NCI-H526 (cell line): Measurements from ENCODE around the gene TNPO3.
"Not testable (repeated sequence)": the region's sequence is repeated elsewhere in the genome, so short reads cannot be mapped to it uniquely, and the experiment has no call there.

ENCODE experiments used
- DNase-seq, 2 experiments: peaks; one replicate each; lab custom pipeline; 2025; lab: John Stamatoyannopoulos, UW

TNPO3 gene

DNA sequence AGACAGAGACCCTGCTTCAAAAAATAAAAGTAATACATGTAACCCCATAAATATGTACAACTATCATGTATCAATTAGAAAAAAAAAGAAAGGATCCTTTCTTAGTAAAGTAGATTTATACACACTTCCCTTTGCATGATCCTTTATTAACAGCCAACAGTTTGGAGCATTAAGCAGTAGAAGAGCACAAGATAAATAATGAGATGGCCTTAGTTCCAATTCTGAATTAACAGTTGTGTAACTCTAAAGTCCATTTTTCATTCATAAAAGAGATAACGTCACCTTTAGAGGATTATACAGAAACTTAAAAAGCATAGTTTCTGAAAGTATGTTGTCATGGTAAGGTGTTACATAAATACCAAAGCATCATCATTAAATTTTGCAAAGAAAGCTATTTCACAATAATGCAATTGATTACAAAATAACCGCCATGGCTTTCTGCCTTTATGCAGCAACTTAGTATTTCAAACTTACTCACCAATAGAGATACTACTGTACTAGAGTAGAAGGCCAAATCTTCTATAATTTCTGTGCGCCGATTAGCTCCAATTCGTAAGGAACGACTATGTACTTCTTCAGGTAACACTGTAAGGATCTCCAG lies 40.3 kb downstream of the TNPO3 start:
- no peak for DNase-seq

DNA sequence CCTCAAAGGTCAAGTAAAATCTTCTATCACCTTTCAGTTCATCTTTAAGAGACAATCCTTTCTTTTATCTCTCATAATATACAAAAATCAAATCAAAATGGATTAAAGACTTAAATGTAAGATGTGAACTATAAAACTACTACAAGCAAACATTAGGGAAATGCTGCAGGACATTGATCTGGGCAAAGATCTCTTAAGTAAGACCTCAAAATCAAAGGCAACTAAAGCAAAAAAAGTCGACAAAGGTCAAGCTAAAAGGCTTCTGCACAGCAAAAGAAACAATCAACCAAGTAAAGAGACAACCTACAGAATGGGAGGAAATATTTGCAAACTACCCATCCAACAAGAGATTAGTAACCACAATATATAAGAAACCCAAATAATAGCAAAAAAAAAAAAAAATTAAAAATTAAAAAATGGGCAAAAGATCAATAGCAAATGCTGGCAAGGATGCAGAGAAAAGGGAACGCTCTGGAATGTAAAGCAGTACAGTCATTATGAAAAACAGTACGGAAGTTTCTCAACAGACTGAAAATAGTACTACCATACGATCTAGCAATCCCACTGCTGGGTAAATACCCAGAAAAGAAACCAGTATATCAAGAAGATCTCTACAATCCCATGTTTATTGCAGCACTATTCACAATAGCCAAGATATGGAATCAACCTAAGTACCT lies 41.7 kb downstream of the TNPO3 start:
- no peak for DNase-seq

DNA sequence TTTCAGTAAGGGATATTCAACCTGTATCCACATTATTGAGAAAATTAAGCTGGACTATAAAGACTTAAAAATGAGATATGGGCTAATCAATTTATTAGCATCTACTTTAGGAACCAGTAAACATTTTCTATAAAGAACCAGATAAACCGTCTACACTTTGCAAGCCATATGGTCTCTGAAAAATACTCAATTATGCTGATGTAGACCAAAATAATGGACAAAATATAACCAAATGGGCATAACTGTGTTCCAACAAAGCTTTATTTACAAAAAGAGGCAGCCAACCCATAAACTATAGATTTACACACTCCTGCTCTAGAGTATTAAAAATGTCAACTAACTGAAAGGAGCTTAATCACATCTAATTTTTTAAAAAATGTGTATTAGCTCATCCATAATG lies 42.3 kb downstream of the TNPO3 start:
- DNase-seq: no peak

DNA sequence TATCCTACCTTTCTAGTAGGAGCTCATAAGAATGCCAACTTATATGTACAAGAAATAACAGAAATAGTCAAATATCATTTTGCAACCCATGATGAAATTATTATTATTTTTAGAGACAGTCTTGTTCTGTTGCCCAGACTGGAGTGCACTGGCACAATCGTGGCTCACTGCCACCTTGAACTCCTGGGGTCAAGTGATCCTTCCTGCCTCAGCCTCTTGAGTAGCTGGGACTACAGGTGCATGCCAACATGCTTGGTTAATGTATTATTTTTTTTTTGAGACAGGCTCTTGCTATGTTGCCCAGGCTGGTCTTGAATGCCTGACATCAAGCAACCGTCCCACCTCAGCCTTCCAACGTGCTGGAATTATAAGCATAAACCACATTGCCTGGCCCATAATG lies 44.8 kb downstream of the TNPO3 start:
- no peak for DNase-seq

DNA sequence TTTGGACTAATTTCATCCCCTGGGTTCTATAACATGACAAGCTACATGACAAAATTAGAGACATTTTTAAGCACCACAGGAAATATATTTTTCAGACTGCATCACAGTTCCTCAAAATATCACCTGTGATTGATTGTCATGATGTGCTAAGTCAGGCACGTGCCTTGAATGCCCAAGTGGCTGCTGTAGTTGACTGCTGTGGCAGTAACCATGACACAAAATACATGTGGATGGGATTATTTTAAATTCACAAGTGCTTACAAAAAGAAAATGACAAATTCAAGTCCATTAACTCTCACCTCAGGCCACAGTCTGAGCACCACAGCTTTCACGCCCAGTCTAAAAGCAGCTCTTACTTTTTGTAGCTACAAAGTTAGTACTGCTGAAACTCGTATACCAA lies 45.5 kb downstream of the TNPO3 start:
- no peak for DNase-seq

DNA sequence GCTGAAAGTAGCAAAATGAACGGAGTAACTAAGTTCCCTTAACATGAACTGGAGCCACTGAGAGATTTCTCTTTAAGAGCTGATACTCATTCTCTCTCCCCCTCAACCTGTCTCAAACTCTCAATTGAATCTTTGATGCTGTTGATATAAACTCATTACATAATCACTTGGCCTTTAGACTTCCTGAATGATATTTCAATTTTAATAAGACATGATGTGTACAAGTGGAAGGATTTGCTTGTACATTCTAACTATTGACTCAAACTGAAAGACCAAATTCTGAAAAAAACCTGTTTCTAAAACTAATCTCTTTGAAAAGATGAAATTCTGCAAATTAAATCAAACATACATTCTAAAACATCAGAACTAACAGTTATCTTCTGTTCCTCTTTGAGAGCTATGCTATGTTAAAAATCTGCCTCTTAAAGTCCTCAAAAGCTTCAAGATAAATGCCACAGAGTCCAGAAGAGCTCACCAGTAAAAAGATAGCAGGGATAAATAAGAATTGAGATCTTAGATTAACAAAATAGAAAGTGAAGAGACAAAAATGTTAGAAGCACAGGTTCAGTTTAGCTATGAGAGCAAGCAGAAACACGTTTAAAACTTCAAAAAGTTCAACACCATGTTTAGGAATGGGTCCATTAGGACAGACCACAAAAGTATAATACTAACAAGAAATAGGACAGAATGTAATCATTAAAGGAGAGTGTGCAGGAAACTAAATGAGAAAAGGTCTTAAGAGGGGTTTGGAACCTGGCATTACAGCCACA lies 46.1 kb downstream of the TNPO3 start:
- DNase-seq: no peak

DNA sequence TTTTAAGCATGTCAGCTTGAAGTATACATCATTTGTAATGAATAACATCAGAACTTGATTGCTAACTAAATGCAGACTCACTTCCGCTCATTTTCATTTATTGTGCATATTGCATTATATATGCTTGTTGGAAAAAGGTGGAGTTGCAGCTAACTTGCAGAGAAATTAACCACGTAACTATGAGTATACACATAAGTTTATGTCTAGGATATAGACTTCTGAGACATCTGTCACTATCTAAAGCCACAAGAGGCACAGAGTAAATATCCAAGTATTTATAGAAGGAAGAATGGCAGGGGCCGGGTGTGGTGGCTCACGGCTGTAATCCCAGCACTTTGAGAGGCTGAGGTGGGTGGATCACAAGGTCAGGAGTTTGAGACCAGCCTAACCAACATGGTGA lies 47.3 kb downstream of the TNPO3 start:
- DNase-seq: no peak

DNA sequence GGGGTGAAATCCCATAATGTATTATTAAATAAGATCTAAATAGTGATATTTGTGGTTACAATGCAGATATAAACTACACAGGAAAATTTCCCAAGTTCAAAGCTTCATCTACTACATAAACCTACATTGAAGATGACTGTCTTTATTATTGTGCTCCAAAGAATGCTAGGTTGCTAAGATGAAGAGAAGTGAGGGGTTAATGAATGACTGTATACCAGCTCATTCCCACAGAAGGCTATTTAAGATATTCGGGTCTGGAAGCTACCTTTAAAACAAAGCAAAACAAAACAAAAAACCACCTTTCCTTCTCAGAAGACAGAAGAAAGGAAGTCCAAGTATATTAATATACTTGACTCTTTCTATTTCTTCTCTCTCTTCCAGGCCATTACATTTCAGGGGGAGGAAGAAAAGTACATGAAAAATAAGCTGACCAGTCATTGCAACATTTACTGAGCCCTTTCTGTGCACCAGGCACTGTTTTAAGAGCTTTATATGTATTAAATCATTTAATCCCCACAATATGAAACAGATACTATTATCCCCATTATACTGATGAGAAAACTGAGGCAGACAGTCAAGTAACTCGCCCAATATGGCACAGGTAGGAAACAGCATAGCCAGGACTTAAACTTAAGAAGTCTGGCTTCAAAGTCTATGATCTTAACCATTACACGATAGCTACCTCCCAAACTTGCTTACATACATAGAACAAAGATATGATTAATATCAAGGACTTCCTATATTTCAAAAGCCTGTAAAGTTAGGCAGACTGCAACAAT lies 48.1 kb downstream of the TNPO3 start:
- no peak for DNase-seq

DNA sequence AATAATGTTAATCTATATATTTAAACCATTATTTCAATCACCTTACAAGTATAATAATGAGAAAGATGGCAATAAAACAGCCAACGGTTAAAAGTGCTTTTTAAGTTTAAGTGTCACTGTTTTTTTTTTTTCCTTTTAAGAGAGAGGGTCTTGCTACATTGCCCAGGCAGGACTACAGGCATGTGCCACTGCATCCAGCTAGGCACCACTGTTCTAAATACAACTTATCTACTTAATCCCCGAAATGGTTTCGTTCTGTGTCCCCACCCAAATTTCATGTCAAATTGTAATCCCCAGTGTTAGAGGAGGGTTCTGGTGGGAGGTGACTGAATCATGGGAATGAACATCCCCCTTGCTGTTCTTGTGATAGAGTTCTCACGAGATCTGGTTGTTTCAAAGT lies 49.7 kb downstream of the TNPO3 start:
- no peak for DNase-seq

DNA sequence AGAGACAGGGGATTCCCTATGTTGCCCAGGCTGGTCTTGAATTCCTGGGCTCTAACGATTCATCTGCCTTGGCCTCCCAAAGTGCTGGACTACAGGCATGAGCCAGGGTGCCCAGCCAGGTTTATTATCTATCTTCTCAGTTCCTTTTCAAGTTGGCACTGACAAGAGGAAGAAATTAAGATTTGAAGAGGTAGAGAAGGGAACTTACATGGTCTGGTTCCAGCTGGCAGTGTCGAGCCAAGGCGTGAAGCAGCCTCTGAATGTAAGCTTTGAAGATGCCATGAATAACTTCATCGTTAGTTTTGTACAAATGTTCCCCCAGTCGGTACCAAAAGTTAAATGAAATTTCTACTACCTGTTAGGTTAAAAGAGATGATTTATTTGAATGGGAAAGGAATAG lies 57.7 kb downstream of the TNPO3 start:
- DNase-seq: no peak

DNA sequence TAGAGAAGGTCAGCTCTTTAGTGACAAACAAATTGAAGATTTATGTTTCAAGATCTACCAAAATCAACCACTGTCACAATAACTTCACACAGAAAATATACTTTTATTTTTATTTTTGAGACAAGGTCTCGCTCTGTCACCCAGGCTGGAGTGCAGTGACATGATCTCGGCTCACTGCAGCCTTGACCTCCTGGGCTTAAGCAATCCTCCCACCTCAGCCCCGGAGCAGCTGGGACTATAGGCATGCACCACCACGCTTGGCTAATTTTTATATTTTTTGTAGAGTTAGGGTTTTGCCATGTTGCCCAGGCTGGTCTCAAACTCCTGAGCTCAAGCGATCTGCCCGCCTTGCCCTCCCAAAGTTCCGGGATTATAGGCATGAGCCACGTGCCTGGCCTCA lies 60.4 kb downstream of the TNPO3 start:
- DNase-seq: not testable (repeated sequence)

DNA sequence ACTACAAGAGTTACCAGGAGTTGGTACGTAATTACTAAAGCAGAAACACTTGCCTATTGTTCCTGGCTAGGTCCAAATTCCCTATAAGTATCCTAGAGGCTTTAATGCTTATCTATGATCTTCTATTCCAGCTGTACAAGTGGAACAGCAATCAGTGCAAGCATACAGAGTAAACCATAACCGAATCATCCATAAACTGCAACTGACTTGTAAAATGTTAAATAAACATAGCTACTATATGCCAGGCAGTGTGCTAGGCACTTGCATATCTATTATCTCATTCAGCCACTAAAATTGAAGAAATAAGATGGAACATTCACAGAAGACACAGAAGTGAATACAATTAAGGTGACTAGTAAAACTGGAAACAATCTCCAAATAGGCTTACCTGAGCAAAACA lies 61.5 kb downstream of the TNPO3 start:
- no peak for DNase-seq

DNA sequence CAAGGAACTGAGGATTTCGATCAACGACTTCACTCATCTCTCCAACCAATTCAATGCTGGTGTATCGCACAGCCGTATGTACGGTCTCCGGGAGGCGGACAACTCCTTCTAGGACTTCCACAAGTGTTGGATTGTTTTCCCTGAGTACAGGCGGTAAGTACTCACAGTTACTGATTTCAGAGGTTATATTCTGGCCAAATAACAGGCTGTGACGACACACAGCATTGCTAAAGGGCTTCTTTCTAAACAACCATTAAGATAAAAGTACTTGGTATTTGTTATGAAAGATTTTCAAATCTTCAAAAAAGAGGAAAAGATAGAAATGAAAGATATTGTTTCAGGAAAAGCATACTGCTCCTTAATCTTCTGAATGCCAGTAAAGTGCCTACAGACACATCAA lies 65.0 kb downstream of the TNPO3 start:
- no peak for DNase-seq

DNA sequence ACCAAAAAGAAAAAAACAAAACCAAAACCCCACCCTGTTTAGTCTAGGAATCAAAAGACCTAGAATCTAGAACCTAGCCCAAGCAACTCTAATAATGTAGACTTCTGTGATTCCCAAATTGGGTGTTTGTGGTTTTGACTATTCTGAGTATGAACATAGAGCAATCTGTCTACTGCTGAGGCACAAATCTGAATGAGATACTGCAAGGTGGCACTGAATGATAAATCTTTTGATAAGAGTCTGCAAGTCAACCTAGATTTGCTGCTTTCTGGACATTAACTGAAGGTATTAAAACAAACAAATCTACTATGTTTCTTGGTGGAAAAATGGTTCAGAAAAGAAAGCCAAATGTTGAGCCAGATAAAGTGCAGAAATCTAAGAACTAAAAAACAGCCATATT lies 66.5 kb downstream of the TNPO3 start:
- no peak for DNase-seq

DNA sequence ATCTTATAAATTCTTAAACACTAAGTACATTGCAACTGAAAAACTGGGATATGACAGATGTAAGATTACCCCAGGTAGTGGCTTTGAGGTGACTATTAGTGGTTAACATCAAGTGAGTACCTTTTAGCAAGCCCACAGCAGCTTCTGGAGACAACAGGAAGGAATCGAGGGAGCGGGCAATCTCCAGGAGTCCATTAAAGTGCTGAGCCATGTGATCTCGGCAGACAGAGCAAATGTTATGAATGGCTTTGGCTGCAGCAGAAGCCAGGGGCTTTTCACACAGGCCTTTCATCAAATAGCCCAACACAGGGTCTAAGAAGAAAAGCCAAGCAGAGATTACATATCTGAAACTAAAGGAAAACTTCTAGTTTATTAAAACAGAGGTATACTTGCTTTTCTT lies 68.3 kb downstream of the TNPO3 start:
- no peak for DNase-seq

DNA sequence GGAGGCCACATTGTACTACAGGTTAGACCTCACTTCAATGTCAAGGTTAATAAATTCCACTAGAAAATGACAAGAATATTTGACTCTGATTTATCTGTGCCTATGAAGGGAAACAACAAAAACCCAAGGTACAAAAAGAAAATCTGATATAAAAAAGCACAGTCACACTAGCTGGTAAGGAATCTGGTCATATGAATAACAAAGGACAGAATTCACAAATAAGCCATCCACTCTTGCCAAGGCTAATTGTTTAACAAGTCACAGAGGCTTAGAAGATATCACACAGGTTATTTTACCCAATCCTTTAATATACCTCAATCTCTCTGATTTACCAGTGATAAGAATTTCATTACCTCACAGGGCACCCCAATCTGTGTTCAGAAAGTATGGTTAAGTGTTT lies 69.3 kb downstream of the TNPO3 start:
- no peak for DNase-seq

DNA sequence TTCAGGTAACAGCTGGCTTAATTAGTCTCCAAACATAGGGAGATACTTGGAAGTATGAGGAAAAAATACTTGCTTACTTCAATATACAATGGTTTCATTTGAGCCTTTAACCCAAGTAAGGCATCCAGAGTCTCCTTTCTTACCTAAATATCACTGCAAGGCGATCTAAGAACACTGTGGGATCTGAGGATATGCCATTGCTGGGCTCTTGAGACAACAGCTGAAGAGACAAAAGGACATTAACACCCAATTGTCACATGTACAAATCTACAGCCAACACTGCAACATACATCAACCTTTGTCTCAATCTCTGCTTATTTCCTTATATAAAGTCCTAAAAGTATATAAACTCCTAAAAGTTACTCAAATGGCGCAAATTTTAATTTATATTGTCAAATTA lies 72.8 kb downstream of the TNPO3 start:
- no peak for DNase-seq

DNA sequence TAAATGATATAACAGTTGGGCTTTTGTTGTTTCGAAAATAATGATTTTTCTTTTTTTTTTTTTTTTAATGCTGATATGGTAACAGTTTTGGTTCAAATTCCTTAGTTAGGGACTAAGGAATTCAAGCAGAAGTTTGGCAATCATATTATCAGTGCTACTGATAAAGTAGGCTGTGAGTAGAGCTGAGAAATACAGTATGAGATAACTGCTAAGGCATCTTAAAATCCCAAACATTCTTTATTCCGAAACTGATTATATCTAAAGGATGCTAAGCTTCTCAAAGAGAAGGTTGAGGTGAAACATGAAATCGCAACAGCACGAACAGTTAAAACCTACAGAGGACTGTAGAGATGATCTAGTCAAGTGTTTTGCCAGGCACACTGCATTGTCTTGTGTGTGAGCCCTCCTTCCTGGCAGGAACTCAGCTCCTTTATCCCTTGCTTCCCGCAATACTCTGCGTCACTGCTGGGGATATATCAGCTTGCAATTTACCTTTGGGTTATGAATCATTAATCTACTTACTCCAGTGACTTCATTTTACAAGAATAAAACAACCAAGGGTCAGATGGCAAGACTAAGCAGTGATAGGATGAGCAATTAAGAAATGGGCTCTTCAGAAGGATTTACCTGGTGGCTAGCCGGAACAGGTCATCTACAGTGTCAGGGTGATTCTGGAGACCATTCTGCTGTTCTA lies 80.5 kb downstream of the TNPO3 start:
- DNase-seq: no peak

DNA sequence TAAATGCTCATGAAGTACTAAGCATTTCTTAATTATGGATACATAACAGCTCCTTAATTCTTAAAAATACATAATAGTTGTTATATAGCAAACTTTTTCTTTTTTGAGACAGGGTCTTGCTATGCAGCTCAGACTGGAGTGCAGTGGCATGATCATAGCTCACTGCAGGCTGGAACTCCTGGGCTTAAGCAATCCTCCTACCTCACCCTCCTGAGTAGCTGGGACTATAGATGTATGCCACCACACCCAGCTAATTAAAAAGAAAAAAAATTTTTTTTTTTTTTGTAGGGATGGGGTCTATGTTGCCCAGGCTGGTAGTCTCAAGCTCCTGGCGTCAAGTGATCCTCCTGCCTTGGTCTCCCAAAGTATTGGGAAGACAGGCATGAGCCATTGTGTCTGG lies 86.3 kb downstream of the TNPO3 start:
- no peak for DNase-seq

DNA sequence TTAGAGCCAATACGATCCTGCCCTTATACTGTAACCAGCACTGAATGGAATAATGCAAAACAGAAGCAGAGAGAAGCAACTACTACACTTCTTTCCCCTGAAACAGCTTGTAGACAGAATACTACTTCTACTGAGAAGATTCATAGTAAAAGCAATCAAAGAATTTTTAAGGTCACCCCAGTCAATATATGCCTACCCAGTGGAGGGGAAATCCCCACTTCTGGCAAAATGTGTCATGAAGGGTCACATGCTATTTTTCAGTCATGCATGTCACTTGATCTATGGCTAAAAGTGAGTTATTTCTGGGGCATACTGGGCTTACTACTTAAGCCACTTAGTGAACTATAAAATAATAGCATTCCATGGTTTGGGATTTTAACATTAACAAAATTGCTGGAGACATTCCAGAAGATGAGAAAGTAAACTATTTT lies 91.6 kb downstream of the TNPO3 start:
- DNase-seq: no peak

DNA sequence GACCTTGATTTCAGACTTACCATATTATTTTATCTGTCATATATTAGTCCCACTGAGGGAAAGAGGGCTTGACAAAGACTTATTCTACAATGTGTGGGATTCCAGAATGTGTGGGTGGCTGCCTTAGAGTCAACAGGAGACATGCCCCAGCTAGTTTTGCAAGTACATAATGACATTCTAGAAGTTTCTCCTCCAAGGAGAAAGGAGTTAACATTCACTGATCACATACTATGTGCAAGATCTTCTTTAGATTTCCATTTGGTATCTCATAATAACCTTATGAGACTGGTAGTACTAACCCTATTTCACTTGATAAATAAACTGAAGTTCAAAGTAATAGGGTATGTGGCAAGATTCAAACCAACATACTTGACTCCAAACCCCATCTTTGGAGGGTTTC lies 92.0 kb downstream of the TNPO3 start:
- no peak for DNase-seq

DNA sequence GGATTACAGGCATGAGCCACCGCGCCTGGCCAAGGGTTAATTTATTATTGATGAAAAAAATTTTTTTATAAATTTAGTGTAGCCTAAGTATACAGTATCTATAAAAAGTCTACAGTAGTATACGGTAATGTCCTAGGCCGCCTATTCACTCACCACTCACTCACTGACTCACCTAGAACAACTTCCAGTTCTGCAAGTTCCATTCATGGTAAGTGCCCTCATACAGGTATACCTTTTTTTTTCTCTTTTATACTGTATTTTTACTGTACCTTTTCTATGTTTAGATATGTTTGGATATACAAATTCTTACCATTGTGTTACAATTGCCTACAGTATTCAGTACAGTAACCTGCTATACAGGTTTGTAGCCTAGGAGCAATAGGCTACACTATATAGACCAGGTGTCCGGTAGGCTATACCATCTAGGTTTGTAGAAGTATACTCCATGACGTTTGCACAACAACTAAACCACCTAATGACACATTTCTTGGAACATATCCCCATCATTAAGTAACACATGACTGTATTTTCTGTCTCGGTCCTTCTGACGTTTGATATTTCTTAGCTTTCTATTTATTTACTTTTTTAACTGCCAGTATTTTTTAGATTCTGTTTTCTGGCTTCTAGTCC lies 93.8 kb downstream of the TNPO3 start:
- no peak for DNase-seq
